Fibroblast of gingiva (primary cell): ENCODE measurements around the gene FANCL.
"Not testable (repeated sequence)": the region's sequence is repeated elsewhere in the genome, so short reads cannot be mapped to it uniquely, and the experiment has no call there.

Experiments used
- DNase-seq: peaks from one replicate; pipeline ENCODE4 v3.0.0-alpha.2; 2011; ENCODE audit warnings: low read depth

The FANCL gene

DNA sequence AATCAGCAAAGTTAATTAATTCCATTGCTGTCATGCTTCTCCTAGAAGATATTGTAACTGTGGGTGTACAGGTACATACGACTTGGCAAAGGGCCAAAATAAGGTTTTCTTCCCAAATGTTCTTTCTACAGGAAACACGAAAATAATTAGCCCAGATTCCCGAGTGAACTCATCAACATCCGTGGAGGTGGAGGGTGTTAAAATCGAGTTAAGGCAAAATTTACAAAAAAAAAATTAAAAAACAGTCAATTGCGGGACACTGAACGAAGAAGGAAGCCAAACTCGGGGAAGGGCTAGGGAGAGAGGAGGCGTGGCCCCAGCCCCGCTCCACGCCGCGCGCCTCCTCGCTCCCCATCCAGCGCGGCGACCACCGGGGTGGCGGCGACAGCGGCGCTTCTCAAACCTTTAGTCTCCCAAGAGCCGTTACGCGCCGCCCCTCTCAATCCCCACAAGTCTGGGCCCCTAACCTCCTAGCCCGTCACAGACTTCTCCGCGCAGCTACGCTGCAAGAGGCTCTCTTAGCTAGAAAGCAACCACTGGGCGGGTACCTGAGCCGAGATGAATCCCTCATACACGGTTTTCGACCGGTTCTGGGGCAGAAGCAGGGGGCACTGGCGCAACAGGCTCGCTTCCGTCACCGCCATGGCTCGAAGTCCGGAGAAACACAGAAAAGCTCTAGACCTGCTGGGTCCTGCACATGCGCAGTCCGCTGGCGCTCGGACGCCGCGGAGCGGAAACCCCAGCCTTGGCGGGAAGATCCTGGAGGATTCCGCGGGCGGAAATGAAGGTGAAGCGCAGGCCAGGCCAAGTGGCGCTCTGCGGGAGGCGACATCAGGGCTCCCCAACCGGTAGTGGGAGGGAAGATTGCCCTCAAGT lies at the start of gene FANCL:
Gene FANCL, minus strand, starts transcription at position 656 of the 876 bp plus-strand sequence. Its CDS starts 12 bp downstream, at position 644.
- DNase-seq, result peak; percentile 79

DNA sequence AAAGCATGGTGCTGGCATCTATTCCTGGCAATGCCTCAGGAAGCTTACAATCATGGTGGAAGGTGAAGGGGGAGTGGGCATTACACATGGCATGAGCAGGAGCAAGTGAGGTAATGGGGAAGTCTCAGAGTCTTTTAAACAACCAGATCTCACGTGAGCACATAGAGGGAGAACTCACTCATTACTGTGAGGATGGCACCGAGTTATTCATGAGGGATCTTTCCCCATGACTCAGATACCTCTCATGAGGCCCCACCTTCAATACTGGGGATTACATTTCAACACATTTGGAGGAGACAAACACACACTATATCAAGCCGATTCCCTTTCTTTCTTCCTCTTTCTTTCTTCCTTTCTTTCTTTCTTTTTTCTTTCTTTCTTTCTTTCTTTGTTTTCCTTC lies 47.9 kb upstream of the FANCL start:
- DNase-seq, result no peak

DNA sequence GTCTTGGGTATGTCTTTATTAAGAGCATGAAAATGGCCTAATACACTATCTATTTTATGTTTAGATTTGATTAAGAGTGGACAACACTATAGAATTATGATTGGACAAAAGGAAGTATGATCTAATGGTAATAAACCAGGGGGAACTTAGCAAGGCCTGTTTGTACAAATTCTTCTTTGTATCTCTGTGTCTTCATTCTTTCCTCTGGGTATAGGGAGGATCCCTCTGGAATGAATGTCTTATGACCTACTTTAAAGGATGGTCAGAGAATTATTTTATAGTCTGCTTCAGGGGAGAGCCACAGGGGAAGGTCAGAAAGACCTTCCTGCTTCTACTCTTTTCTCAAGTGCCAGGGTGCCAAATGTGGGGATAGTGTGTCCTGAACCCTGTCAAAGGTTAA lies 42.8 kb upstream of the FANCL start:
- no peak for DNase-seq

DNA sequence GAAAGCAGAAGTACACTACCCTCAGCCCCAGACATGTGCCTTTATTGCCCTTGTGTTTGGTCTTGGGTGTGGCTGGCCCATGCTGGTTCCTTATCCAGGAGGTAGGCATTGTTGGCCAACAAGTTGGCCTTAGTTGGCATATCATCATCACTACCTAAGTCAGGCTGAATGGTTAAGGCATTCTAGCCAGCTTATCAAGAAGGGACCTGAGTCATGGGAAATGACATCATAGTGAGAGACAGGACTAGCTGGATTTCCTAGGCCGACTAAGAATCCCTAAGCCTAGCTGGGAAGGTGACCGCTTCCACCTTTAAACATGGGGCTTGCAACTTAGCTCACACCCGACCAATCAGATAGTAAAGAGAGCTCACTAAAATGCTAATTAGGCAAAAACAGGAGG lies 34.0 kb upstream of the FANCL start:
- DNase-seq, result not testable (repeated sequence)

DNA sequence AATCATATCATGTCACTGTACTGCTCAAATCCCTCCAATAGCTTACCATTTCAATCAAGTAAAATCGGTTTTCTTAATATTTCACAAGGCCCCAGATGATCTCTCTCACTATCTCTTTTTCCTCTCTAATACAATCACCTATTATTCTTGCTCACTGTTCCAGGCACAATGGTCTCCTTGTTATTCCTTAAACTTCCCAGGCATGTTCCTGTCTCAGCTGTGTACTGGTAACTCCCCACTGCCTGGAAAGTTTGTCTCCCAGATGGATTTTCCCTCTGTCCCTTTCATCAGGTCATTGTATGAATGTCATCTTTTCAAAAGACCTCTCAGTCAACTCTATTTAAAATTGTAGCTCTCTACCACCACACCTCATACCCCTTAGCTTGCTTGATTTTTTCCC lies 30.7 kb upstream of the FANCL start:
- no peak for DNase-seq

DNA sequence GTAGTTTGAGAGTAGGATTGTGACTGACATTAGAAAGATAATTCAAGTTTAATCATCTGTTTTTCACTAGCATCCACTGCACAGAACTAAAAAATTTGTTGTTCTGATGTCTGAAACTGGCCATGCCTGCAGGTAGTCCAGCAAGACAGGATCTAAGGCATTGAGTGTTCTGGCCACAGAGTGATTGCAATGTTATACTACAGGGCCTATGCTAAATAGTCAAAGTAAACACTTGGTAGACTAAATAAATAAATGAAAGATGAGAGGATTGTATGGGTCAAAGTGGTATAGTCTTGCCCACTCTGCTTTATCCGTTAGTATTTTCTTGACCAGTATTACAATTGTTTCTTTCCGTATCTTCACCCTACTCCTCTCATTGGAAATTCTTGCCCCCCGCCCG lies 27.6 kb upstream of the FANCL start:
- DNase-seq, result no peak

DNA sequence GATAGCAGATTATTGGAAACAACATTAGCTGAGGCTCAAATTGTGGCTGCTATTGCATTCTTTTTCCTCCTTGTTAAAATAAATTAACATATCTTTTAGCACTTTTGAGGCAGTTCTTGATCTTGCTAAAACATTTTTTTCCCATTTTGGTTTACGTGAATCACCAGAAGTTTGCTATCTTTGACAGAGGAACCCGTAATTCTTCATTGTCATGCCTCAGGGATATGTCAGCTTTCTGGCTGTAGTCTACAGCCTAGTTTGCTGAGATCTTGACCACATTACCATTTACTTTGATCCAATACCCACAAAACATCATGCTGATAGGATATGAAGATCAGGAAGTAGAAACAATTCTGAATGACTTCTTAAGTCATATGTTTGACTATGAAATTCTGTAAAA lies 25.1 kb upstream of the FANCL start:
- no peak for DNase-seq

DNA sequence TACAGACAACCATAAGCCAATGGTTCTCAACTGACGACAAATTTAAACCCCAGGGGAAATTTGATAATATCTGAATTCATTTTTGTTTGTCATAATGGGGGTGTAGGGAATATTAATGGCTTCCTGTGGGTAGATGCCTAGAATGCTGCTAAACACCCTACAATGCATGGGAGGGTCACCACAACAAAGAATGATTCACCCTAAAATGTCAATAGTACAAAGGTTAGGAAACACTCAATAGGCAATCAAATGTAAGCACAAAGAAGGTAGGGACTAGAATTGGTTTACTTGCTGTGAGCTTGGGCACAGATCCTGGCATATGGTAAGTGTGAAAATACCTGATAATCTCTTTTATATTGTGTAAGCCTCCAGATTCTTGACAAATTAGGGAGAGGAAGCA lies 20.1 kb upstream of the FANCL start:
- no peak for DNase-seq

DNA sequence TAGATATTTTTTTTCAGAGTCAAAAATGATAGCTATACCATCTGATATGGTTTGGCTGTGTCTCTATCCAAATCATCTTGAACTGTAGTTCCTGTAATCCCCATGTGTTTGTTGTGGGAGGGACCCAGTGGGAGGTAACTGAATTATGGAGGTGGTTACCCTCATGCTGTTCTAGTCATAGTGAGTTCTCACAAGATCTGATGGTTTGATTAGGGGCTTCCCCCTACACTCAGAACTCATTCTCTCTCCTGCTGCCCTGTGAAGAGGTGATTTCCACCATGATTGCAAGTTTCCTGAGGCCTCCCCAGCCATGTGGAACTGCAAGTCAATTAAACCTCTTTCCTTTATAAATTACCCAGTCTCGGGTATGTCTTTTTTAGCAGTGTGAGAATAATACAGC lies 17.3 kb upstream of the FANCL start:
- DNase-seq, result not testable (repeated sequence)

DNA sequence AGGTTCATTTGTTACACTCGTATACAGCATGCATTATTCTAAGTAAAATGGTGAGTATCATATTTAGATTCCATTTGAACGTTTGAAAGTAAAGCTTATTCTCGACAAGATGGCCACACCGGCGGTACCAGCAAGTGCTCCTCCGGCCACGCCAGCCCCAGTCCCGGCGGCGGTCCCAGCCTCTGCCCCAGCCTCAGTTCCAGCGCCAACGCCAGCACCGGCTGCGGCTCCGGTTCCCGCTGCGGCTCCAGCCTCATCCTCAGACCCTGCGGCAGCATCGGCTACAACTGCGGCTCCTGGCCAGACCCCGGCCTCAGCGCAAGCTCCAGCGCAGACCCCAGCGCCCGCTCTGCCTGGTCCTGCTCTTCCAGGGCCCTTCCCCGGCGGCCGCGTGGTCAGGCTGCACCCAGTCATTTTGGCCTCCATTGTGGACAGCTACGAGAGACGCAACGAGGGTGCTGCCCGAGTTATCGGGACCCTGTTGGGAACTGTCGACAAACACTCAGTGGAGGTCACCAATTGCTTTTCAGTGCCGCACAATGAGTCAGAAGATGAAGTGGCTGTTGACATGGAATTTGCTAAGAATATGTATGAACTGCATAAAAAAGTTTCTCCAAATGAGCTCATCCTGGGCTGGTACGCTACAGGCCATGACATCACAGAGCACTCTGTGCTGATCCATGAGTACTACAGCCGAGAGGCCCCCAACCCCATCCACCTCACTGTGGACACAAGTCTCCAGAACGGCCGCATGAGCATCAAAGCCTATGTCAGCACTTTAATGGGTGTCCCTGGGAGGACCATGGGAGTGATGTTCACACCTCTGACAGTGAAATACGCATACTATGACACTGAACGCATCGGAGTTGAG lies 10.4 kb upstream of the FANCL start:
- DNase-seq, result not testable (repeated sequence)

DNA sequence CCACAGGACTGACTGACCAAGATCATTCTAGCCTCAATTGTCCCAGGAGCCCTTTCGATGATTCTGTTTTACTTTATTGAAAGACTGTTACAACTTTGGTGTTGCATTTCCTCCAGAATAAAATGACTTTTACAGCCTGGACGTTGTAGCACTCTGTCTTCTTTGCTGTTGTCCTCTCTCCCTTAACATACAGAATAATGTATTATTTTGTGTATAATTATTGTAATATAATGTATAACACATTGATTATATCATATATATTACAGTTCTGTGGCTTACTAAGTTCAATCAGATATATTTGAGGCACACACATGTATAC lies 380 bp upstream of the FANCL start:
- no peak for DNase-seq

DNA sequence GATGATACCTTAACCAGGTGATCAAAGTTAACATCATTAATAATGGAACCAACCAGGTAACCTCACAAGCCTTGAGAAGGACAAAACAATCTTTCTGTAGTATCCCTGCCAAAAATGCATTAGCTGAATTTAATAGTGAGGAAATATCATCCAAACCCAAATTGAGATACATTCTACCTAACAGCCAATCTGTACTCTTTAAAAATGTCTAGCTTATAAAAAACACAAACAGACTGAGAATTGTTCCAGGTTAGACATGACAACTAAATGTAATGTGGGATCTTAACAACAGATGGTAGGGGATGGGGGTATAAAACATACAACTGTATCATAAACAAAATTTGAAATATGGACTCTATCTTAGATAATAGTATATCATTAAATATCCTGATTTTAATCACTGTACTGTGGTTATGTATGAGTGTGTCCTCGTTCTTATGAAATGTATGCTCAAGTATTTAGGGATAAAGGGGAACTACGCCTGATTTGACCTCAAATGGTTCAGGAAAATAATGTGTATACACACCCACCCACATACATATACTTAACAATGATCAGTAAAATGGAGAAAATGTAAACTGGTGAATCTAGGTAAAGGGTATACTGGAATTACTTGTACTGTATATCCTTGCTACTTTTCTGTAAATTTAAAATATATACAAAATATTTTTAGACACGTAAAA lies 1.7 kb downstream of the FANCL start:
- DNase-seq, result no peak

DNA sequence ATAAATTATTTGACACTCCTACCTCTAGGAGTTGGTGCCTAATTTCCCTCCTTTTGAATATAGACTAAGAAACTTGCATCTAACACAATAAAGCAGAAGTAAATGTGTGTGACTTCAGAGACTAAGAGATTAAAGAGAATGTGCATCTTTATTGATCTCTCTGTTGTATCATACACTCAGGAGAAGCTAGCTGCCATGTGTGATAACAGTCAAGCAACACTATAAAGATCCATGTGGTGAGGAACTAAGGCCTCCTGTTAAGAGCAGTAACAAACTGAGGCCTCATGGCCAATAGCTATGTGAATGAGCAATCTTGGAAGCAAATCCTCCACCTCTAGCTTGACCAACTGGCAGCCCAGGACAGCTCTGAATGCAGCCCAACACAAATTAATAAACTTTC lies 3.4 kb downstream of the FANCL start:
- DNase-seq, result no peak

DNA sequence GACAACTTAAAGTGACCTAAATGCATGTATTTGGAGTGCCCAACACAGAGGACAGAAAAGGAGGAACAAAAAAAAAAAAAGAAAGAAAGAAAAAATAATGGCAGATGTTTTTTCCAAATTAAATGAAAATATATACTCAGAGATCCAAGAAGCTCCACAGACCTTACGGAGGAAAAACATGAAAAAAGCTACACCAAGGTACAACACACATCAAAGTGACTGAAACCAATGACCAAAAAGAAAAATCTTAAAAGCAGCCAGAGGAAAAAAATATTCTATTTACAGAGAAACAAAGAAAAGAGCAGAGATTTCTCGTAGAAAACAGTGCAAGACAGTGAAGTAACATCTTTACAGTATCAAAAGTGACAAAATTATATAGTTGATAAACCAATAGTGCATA lies 5.1 kb downstream of the FANCL start:
- no peak for DNase-seq

DNA sequence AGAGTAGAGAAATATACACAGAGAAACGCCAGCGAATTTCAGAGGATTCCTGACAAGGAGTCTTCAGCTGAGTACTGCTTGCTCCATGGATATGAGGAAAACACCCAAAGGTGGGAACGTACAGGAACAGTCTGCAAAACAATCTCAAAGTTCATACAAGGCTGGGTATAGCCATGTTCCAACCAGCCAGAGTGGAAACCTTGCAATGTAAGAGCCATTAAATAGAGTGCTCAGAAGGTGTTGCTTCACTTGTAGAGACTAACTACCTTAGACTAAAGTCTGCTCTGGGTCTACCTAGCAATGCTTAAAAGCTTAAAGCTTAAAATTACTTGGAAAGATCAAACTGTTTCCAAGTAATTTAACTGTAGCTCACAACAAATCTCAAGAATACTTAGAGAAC lies 6.0 kb downstream of the FANCL start:
- no peak for DNase-seq

DNA sequence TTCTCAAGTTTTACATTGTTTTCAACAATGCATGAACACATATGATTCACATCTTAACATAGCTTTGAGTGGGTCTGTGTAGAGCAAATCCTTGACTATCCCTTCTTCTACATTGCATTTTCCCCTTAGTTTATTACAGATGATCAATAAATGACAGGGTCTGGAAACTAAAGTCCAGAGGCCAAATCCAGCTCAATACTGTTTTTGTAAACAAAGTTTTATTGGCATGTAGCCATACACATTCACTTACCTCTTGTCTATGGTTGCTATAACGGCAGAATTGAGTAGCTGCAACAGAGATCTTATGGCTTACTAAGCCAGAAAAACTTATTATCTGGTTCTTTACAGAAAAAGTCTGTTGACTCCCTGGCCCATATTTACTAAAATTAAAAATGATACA lies 12.8 kb downstream of the FANCL start:
- DNase-seq, result no peak

DNA sequence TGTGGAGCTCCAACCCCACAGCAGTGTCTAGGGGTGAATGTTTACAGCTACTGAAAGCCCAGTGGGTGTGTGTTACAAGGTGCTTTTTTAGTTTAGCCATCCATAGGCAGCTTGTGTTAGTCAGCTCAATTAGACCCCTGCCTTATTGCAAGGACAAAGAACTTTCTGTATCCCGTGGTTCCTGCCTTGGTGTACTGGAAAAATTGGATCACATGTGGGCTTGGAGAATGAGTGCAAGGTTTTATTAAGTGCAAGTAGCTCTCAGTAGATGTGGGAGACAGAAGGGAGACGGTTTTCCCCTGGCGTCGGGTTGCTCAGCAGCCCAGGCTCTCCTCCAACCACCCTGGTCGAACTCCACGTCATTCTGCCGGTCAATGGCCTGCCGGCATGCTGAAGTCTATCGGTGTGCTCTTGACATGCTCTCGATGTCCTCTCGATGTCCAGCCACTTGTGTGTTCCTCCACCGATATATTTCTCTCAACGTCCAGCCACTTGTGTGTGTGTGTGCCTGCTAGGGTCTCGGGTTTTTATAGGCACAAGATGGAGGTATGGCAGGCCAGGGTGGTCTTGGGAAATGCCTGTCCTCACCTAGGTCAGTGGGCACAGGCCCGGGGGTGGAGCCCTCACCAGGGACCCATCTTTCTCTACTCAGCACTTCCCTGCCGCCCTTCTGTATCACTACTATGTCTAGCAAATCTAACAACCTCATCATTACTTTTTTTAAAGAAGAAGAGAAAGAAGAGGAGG lies 13.8 kb downstream of the FANCL start:
- DNase-seq, result no peak

DNA sequence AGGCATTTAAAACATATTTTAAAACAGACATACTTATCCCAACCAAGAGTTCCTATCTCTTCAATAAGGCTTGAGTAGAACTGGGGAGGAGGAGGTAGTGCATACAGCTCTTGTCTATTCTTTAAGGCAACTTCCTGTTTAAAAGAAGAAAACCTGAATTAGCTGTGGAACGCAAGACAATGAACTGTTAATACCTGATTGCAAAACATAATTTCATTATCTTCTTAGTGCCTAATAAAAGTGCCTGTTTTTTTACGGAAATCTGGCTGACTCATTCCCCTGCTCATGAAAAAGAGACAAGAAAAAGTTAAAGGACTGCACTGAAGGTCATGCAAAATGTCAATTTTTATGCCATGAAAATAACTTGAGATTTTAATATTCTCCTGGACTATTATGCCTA lies 19.2 kb downstream of the FANCL start:
- DNase-seq, result no peak

DNA sequence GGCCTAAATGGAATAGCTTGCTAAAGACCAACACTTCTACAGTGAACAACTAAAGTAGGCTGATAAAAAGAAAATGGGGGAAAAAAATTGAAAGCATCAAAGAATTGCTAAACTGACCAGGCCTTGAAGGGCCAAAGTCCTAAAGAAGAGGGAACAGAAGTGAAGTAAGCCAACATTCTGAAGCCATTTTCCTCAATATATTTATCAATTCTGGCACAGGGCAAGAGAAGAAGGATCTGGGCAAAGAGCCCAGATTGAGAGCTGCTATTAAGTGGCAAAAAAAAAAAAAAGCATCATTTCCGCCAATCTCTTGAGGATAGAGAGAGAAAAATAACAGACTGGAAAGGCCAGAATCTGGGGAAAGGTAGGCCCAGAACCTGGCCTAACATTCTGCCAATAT lies 25.7 kb downstream of the FANCL start:
- no peak for DNase-seq

DNA sequence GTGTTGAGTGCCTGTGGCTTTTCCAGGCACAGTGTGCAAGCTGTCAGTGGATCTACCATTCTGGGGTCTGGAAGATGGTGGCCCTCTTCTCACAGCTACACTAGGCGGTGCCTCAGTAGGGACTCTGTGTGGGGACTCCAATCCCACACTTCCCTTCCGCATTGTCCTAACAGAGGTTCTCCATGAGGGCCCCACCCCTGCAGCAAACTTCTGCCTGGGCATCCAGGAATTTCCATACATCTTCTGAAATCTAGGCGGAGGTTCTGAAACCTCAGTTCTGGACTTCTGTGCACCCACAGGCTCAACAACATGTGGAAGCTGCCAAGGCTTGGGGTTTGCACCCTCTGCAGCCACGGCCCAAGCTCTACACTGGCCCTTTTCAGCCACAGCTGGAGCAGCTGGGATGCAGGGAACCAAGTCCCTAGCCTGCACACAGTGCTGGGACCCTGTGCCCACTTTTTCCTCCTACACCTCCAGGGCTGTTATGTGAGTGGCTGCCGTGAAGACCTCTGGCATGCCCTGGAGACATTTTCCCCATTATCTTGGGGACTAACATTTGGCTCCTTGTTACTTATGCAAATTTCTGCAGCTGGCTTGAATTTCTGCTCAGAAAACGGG lies 30.1 kb downstream of the FANCL start:
- DNase-seq, result not testable (repeated sequence)

DNA sequence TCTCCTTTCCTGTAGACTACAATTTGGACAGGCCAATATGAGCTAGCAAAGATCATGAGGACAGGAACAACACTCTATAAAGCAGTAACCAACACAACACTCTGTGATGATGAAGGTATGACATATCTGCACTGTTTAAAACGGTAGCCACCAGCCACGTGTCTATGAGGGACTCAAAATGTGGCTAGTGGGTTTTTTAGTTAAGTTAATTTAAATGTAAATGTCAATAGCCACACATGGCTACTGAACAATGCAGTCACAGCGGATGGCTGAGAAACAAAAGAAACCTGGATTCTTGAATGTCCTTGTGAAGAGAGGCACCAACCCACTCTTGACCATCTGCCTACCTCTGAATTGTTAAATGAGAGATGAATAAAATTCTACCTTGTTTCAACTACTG lies 33.9 kb downstream of the FANCL start:
- no peak for DNase-seq

DNA sequence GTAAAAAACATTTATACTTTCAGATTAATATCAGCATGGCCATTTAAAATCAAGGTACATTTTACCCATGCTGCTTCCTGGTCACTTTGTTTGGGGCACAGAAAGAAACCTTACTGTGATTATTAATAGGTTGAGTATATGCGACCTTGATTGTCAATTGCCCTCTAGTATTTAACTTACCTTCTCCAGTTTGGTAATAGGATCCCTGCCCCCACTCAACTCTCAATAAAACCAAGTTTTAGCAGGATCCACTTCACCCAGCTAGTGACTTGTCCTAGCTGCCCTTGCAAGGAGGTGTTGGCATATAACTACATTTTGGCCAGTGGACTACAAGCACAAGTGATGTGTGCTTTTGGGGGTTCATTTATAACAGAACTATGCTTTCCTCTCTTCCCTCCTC lies 34.3 kb downstream of the FANCL start:
- DNase-seq, result no peak
